GM19351 (cell line): ENCODE measurements around the gene KLHL4.
"Not testable (repeated sequence)": the region's sequence is repeated elsewhere in the genome, so short reads cannot be mapped to it uniquely, and the experiment has no call there.

Experiments used
- ATAC-seq: cut with Tn5 transposase; IDR thresholded peaks from one replicate; pipeline ENCODE4 v1.9.1; 2021; ENCODE audit warnings: mild to moderate bottlenecking, moderate library complexity; ENCODE audit not compliant: unreplicated experiment

KLHL4 gene, protein sequence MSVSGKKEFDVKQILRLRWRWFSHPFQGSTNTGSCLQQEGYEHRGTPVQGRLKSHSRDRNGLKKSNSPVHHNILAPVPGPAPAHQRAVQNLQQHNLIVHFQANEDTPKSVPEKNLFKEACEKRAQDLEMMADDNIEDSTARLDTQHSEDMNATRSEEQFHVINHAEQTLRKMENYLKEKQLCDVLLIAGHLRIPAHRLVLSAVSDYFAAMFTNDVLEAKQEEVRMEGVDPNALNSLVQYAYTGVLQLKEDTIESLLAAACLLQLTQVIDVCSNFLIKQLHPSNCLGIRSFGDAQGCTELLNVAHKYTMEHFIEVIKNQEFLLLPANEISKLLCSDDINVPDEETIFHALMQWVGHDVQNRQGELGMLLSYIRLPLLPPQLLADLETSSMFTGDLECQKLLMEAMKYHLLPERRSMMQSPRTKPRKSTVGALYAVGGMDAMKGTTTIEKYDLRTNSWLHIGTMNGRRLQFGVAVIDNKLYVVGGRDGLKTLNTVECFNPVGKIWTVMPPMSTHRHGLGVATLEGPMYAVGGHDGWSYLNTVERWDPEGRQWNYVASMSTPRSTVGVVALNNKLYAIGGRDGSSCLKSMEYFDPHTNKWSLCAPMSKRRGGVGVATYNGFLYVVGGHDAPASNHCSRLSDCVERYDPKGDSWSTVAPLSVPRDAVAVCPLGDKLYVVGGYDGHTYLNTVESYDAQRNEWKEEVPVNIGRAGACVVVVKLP

GRCh38 chrX:87517571-87518141 lies at the start of gene KLHL4:
TSS of gene KLHL4 (plus strand) at chrX:87517802. CDS start at chrX:87517894, 92 bp downstream.
- ATAC-seq = no peak

- ATAC-seq = no peak
Measured at GRCh38 chrX:87468941-87469340, 48.7 kb upstream of the KLHL4 start.

- ATAC-seq = no peak
Measured at GRCh38 chrX:87475793-87476192, 41.8 kb upstream of the KLHL4 start.

DNA sequence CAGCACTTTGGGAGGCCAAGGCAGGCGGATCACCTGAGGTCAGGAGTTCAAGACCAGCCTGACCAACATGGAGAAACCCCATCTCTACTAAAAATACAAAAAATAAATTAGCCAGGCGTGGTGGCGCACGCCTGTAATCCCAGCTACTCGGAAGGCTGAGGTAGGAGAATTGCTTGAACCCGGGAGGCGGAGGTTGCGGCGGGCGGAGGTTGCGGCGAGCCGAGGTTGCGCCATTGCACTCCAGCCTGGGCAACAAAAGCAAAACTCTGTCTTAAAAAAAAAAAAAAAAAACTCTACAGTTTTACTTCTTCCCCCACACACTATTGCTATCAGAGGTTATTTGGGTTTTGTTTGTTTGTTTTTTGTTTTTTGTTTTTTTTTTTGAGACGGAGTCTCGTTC lies 38.9 kb upstream of the KLHL4 start:
- ATAC-seq = not testable (repeated sequence)

- ATAC-seq = no peak
Measured at GRCh38 chrX:87489071-87489470, 28.5 kb upstream of the KLHL4 start.

DNA sequence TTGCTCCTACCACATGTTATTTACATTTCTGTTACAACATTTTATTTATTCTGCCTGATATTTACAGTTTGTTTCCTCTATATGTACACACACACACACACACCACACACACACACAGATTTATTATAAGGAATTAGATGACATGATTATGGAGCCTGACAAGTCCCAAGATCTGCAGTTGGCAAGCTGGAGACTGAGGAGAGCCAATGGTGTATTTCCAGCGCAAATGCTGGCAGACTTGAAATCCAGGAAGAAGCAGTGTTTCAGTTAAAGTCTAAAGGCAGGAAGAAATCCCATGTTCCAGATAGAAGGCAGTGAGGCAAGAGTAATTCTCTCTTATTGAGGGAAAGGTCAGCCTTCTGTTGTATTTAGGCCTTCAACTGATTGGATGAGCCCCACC lies 1.8 kb upstream of the KLHL4 start:
- ATAC-seq = no peak

GRCh38 chrX:87516717-87517121 lies 883 bp upstream of the KLHL4 start:
- ATAC-seq = no peak

DNA sequence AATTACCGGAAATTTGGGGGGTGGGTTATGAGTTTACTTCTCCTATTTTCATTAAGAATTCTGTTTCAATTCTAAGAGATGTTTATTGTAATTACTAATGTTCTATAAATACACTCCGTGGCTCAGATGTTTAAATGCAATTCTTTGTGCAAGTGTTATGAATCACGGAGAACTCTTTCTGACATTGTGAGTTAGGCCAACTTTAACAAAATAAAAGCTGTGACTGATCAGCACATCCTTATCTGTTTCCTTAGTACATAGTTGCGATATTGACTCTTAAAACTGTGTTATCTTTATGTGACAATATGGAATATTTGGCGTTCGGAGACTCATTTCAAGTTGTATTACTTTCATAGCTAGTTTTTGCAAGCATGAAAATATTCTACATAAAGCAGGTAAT lies 902 bp downstream of the KLHL4 start:
- ATAC-seq = no peak

DNA sequence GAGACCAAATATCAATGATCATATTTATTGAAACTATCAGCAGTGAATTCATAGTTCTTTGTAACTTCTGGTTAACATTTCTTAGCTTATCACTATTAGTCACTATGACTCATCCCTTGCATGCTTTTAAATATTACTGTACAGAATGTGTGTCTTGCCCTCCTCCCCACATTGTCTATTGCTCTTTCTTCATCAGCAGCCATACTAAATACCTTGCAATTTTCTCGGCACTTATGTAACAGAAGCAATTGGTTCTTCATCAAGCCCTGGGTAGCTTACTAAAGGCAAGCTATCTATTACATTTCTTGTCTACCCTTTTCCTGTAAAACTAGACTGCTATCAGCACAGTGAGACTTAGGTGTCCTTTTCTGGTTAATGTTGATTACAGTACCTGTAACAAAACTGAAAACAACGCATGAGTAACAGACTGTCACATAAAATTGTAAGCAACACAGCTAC lies 8.2 kb downstream of the KLHL4 start:
- no peak for ATAC-seq

DNA sequence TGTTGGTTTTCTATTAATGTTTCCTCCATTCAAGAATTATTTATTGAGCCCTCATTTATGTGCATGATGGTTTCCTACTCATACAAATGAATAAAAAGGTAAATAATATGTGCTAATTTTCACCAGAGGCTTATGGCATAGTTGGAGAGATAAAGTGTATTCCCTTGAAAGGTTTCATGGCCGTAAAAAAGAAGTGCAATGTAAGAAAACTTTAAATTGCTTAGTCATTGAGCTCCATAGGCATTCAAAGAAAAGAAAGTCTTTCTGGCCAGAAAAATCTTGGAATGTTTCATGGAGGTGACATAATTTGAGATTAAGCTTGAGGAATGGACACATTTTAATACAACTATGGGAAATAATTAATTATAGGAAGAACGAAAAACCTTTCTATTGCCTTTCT lies 8.7 kb downstream of the KLHL4 start:
- ATAC-seq = no peak

- ATAC-seq = no peak
Measured at GRCh38 chrX:87528487-87528886, 10.9 kb downstream of the KLHL4 start.

GRCh38 chrX:87571964-87572363 lies 54.4 kb downstream of the KLHL4 start:
- no peak for ATAC-seq

- no peak for ATAC-seq
Measured at GRCh38 chrX:87572901-87573300, 55.3 kb downstream of the KLHL4 start.

DNA sequence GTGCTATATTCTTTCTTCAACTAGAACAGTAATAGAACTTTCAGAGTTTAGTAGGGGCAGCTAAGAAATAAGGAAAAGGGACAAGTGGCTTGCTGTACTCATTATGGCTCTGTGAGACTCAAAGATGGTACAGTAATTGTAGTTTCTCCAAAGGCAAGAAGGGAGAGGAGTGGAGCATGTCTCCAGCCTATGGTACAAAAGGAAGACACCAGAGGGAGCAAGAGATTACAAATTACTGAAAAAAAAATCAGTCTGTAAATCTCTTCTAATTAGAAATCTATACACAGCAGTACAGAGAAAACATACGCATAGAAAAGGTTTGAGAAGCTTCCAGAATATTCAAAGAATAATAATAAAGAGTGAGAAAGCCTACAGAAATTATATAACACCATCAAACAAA lies 61.4 kb downstream of the KLHL4 start:
- no peak for ATAC-seq

GRCh38 chrX:87580862-87581261 lies 63.3 kb downstream of the KLHL4 start:
- no peak for ATAC-seq

- no peak for ATAC-seq
Measured at GRCh38 chrX:87582453-87582852, 64.9 kb downstream of the KLHL4 start.

GRCh38 chrX:87583679-87584078 lies 66.1 kb downstream of the KLHL4 start:
- ATAC-seq = no peak

- no peak for ATAC-seq
Measured at GRCh38 chrX:87616371-87616770, 98.8 kb downstream of the KLHL4 start.

GRCh38 chrX:87621697-87622096 lies 104.1 kb downstream of the KLHL4 start:
- ATAC-seq = no peak

- ATAC-seq = no peak
Measured at GRCh38 chrX:87626996-87627395, 109.4 kb downstream of the KLHL4 start.

- ATAC-seq = no peak
Measured at GRCh38 chrX:87634361-87634760, 116.8 kb downstream of the KLHL4 start.

- ATAC-seq = no peak
Measured at GRCh38 chrX:87636533-87636932, 118.9 kb downstream of the KLHL4 start.
